ENCODE measurements around the gene OSBPL8. TPM values are rescaled to one million over a fixed set of nuclear protein-coding genes. Genes with fewer than 3 reads are reported as not detected.

The OSBPL8 gene
- total RNA-seq, 1 experiment from 2014 or later = 81.7 TPM

- TF ChIP-seq RELA (CRISPR knock-in tag; IDR thresholded peaks at IDR 0.05; ENCODE audit: borderline replicate concordance) (no peak), ESRRA (CRISPR knock-in tag; IDR thresholded peaks at IDR 0.05; ENCODE audit: borderline replicate concordance) (no peak), ZBTB43 (CRISPR knock-in tag; IDR thresholded peaks at IDR 0.05) (no peak), ZNF317 (CRISPR knock-in tag; IDR thresholded peaks at IDR 0.05; ENCODE audit: borderline replicate concordance, low read depth) (no peak)
These were observed 94.9 kb downstream of the OSBPL8 start (continued) for GRCh38 chr12:76464631-76465166.

- Mint-ChIP-seq H3K27ac (no peak overlapping the region), H3K4me3 (no peak overlapping the region), H3K27me3 (ENCODE audit: low read depth) (no peaks in the 10 kb centered on the region), H3K4me1 (peaks cover 22% of the 10 kb centered on the region), H3K36me3 (no peaks in the 10 kb centered on the region), H3K9me3 (no peaks in the 10 kb centered on the region)
- ChIA-PET POLR2A (no interaction called here), CTCF (no interaction called here)
- DNase-seq (ENCODE audit: low spot score) (no peak), ATAC-seq (no peak)
- TF ChIP-seq FOXK1 (CRISPR knock-in tag; IDR thresholded peaks at IDR 0.05) (no peak), TCF7 (CRISPR knock-in tag; IDR thresholded peaks at IDR 0.05; ENCODE audit: low read depth) (no peak), ZNF317 (CRISPR knock-in tag; IDR thresholded peaks at IDR 0.05; ENCODE audit: borderline replicate concordance, low read depth) (no peak), ZSCAN18 (CRISPR knock-in tag; IDR thresholded peaks at IDR 0.05) (no peak), ARID4B (CRISPR knock-in tag; IDR thresholded peaks at IDR 0.05; ENCODE audit: borderline replicate concordance) (no peak), PREB (CRISPR knock-in tag; IDR thresholded peaks at IDR 0.05; ENCODE audit: borderline replicate concordance) (no peak), ZNF416 (CRISPR knock-in tag; IDR thresholded peaks at IDR 0.05) (no peak), ZNF232 (CRISPR knock-in tag; IDR thresholded peaks at IDR 0.05) (no peak), CDX4 (CRISPR knock-in tag; IDR thresholded peaks at IDR 0.05; ENCODE audit: borderline replicate concordance) (no peak), ERG (CRISPR knock-in tag; IDR thresholded peaks at IDR 0.05) (no peak), USF2 (CRISPR knock-in tag; IDR thresholded peaks at IDR 0.05) (no peak), ZNF121 (CRISPR knock-in tag; IDR thresholded peaks at IDR 0.05) (no peak), ATF2 (CRISPR knock-in tag; IDR thresholded peaks at IDR 0.05; ENCODE audit: borderline replicate concordance, low read depth) (no peak), ELF4 (CRISPR knock-in tag; IDR thresholded peaks at IDR 0.05; ENCODE audit: low read depth) (no peak), AR (CRISPR knock-in tag; IDR thresholded peaks at IDR 0.05) (no peak)
These were observed 96.8 kb downstream of the OSBPL8 start for GRCh38 chr12:76462668-76463224.

Data from WTC11 (cell line).